Stimulated activated CD8-positive, alpha-beta memory T cell treated with anti-CD3 and anti-CD28 coated beads, Interleukin-15, amount 100 ng/mL, for 48 hours (primary cell): Measurements from ENCODE around the gene KCNIP1.

Source experiments
- DNase-seq, 2 donors: peaks; one replicate each; pipeline ENCODE4 v3.0.0-alpha.2; 2020; ENCODE audit warnings: low read depth in 2 of 2

KCNIP1 gene

DNA sequence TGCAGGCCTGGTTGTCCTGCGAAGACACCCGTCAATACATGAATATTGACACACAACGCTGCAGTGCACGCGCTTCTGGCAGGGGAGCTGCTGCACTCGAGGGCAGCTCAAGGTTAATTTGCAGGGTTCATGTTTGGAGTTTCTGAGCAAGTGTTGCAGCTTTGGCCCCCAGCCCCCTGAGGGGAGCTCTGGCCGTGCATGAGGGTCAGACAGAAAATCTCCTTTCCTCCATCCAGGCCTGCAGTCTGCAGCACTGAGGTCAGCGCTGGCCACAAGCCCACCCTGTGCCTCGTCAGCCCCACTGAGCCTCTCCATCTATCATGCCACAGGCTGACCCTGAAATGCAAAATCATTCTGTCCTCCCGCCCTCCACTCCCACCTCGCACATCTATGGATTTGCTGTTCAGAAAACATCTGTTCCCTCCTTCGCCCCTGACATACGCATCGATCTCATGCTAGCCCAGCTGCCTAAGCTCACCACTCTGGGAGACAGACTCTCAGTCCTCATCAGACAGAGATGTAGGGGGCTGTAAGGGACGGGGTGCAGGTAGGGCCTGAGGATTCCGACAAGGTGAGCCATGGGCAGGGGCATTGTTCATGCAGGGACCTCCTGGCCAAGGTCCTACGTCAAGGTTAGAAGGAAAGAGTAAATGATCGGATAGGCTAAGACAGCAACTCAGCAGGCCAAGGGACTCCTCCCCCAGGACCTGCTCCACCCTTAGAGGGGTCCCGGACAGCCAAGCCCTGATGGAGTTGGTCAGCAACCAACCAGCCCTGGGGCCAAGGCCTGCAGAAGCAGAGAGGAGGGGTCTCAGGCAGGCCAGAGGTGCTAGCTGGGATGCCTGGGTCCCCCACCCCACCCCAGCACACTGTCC, 125.1 kb downstream of the KCNIP1 start:
- DNase-seq = no peak

DNA sequence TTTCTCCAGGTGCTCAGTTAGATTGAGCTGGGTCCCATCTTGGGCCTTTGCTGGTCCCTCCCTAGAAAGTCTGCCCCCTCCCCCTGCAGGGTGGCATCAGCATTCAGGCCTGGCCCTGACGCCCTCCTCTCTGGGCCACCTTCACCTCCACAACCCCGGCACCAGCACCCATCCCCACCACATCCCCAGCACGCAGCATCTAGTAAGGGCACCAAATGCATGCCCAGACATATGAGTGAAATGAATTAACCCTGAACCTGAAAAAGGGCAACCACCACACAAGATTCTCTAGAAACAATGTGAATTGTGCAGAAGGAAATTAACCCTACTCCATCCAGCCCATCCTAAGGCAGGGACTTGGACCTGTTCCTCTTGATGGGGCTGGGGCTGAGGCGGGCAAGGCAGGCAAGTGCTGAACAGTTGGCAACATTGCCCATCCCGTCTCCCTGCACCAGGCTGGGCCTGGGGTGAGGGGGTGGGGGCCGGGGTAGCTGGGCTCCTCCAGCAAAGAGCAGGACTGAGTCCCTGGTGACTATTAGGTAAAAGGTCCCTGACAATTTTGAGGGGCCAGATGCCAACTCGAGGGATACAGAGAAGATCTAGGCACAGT, 125.9 kb downstream of the KCNIP1 start:
- DNase-seq = no peak

DNA sequence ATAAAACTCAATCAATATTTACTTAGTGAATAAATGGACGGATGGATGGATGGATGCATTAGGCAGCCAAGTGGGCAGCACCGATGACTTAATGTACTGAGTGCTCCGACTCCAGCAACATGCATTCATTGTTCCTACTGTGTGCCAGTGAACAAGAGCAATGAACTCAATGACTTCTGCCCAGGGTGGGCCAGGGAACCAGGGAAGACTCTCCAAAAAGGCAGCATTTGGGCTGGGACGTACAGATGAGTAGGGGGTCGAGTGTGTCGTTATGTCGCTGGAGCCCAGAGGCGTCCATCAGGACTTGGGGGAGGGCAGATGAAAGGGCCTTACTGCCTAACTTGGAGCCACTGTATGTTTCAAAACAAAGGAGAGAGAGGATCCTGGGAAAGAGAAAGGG, 126.4 kb downstream of the KCNIP1 start:
- DNase-seq = no peak

DNA sequence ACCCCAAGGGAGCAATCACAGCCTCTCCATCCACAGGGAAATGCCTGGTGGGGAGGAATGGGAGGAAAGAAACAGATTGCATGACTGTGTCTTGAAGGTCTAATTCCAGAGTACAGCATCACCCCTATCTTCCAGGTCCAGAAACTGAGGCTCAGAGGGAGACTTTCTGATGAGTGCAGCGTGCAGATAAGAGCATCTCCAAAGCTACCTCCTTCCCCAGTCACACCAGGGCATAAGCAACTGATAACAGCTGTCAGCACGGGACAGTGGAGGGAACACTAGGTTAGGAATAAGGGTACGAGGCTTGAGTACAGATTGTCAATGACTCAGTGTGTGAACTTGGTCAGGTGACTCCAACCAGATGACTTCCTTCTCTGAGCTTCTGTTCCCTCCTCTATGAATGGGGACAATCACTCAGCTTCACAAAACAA, 126.9 kb downstream of the KCNIP1 start:
- DNase-seq = no peak

DNA sequence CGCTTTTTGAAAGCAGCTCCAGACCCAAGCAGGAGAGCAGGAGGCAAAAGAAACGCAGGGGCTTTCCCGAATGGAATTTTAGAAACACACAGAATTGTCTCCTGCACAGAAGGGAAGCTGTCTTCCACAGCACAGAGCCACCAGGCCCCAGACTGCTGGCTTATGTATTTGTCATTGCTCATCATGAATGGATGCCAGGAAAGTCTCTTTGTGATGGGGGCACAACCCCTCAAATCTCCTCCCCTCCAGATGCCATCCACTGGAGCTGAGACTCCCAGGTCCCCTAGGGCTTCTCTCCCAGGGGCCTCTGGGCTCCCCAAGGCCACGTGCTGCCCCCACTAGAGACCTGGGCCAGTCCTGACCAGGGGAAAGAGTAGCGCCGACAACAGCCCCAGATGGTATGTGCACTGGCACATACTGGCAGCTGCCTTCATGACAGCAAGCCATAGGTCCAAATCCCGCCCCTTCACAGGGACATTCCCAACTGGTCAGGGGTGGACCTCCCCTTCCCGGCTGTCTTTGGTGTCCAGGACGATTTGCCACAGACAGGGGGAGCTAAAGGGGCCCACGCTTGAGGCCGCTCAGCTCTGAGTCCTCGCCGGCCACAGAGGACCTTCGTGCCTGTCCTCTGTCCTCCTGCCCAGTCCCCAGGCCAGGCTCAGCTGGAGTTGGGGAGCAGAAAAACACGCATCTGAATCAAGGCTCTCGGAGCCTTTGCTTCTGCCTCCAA, 127.8 kb downstream of the KCNIP1 start:
- no peak for DNase-seq

DNA sequence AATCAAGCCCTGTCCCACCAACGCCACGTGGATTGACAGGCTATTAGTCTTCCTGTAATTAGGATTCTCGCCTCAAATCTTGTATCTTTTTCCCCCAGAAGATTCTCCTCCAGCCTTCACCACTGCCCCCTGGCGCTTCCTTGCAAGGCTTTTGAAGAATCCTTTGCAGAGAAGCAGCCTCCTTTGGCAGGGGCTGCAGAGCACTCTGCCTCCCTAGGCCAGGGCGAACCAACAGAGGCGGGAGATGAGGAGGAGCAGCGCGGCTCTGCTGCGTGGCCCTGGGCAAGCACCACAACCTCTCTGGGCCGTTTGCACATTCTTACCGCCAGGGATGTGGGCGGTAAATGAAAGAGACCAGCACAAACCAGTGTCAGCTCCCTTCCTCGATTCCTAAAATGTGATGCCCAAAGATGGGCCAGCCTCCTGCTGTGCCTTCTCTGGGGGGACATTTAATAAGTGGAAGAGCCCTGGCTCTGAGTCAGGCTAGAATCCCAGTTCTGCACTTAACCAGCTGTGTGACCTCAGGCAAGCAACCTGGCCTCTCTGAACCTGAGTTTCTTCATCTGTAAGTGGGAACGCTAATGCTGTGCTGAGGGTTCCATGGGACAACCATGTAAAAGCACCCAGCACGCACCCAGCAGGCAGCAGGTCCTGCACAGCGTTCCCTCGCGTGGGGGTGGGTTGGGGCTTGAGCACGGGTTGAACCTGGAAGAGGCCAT, 128.6 kb downstream of the KCNIP1 start:
- DNase-seq = no peak

DNA sequence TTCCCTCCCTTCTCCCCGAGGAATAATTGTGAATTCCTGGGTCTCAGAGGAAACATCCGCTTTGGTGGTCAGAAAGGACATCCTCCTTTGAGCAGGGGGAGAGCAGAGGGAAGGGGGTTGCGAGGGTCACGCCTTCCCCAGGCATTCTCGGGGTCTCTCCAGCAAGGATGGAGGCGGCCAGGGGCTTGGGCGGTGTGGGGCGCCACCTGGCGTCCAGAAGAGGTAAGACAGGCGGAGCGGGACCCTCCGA, 129.1 kb downstream of the KCNIP1 start:
- peak in 1 of 2 donors; percentile 31 for DNase-seq

DNA sequence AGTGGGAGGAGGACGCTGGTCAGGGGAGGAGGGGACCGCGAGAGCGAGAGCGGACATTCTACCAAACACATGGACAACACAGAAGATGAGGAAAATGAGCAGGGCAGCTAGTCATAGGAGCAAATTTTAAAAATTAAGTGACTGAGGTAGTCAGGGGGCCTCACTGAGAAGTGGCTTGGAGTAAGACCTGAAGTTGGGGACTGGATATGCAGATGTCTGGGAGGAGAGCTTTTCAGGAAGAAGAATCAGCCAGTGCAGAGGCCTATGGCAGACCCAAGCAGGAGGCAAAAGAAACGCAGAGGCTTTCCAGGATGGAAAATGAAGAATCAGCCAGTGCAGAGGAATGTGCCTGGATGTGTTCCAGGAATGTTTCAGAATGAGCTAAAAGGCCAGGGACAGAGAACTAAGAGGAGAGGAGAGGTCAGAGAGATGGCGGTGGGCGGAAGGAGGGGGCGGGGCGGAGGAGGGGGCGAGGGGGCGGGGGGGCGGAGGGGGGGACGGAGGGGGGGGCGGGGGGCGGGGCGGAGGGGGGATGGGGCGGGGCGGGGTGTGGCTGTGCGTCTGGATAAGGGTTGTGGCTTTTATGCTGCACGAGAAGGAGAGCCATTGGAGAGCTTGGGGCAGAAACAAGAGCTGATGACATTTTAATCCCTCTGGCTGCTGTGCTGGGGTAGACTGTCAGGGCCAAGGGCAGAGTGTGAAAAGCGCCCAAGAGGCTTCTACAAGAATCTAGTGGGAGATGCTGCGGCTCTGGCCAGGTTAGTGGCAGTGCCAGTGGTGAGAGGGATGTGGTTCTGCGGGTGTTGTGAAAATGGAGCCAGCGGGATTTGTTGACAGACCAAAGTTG, 129.6 kb downstream of the KCNIP1 start:
- DNase-seq = no peak

DNA sequence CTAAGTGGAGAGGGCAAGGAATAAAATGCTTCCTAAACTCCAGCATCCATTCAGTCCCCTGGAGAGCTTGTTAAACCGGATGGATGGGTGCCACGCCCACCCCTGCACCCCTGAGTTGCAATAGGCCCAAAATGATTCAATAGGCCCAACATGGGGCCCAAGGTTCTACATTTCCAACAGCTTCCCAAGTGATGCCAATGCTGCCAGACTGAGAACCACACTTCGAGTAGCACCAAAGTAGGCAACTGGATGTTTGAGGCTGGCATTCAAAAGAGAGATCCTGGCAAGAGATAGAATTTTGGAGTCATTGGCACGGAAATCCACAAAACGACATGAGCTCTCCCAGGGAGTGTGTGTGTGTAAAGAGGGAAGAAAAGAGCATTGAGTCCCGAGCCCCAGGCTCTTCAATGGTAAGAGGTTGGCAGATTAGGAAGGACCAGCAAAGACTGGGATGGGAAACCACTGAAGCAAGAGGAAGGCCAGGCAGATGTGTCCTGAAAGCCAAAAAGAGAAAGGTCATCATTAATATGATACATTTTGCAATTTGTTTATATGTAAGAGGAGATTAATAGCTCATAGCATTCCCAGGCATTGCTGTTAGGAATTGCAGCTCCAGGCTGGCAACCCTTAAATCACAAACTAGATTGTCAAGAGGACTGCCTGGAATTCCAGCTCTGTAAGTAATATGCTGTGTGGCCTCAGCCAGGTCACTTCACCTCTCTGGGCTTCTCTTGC, 130.6 kb downstream of the KCNIP1 start:
- DNase-seq = no peak

DNA sequence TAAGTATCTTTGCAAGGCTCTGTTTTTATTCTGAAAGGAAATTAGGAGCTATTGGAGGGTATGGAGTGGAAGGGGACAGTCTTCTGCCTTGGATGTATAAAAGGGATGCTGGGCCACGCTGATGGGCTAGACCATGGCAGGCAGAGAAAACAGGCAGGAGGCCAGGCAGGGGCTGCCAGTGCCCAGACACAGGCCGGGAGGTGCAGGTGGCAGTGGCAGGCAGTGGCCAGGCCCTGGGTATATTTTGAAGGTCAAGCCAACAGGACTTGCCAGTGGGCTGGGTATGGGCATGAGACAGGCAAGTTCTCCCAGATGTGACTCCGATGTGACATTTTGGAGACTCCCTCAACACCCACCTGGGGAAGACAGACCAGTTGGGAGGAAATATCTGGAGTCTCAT, 131.9 kb downstream of the KCNIP1 start:
- no peak for DNase-seq

DNA sequence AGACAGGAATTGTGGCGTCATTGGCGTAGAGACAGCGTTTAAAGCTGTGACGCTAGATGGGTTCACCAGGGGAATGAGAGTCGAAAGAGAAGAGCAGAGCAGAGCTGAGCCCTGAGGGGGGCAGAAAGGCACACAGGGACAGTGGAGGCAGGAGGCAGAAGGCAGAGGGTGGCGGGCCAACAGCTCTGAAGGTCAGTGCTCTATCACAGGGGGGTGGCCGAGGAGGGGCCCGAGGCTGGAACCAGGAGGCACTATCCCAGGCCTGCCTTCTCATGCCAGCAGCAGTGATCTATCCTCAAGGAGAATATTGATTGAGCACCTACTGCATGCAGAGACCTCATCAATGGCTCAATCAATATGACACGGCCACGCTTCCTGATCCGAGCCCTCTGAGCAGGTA, 132.4 kb downstream of the KCNIP1 start:
- no peak for DNase-seq

DNA sequence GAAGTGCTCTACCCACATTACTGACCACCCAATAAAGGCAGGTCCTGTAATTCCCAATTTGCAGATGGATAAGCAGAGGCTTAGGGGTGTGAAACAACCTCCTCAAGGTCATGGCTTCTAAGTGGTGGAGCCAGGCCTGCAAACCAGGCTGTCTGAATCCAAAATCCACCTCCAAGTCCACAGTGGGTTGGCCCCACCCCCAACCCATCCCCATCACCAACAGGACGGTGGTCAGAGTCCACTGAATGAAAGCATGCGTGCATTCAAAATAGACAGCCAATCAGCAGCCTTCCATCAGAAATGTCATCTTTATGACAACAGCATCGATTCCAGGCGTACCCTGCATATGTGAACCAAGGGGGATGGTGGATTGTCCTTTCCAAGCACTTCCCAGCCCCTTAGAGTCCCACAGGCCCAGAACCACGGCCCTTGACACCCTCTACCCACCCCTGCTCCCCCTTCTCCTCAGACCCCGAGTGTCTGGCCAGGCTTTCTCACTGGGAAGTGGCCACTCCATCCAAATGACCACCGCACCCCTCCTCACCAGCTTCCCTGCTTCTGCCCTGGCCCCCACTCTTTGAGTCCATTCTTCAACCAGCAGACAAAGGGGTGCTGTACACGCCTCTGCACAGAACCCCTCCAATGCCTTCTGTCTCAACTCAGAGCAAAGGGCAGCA, 133.1 kb downstream of the KCNIP1 start:
- no peak for DNase-seq

DNA sequence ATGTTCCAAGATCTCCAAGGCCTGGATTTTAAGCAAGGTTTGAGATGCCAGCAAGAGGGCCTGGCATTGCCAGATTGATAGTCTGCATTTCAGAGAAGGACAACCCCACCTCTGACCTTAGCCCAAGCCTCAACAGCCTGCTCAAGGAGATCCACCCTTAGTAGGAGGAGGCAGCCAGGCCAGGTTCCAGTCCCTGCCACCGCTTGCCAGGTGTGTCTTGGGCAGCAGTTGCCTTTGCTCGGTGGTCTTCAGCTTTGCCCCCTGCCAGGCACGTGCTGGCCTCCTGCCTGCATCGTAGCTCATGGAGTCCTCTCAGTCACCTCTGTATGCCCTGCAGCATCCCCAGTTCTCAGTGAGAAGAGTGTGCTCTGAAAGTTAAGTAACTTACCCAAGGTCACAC, 134.2 kb downstream of the KCNIP1 start:
- no peak for DNase-seq

DNA sequence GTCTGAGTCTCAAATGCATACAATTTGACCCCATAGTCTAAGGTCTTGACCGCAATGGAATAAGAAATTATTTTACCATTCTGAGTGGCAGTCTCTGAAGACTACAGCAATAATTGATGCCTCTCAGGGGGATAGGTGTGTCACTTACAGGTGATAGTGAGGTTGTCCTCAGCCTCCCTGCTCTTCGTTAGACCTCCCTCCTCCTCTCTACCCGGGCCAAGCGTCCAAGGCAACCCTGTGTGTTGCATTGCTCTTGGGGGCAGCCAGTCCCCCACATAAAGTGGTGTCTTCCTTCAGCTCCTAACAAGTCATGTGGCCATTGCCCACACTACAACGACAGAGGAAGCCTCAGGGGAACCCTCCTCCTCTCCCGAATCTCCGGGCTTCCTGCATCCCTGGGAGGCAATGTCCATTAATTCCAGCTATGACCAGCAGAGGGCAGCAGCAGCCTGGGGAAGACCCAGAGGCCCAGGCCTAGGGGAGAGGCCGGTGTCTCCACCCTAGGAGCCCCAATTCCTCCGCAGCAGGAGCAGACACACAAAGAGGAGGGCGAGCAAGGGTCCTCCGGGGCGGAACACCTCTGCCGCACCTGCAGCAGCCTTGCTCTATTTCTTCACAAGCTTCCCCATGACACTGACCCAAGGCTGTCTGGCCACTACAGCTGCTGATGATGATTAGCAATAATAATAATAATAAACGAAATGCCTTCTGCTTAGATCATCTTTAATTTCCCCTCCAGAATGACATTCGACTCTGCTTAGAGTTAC, 134.8 kb downstream of the KCNIP1 start:
- DNase-seq = peak; percentile 34 to 52

DNA sequence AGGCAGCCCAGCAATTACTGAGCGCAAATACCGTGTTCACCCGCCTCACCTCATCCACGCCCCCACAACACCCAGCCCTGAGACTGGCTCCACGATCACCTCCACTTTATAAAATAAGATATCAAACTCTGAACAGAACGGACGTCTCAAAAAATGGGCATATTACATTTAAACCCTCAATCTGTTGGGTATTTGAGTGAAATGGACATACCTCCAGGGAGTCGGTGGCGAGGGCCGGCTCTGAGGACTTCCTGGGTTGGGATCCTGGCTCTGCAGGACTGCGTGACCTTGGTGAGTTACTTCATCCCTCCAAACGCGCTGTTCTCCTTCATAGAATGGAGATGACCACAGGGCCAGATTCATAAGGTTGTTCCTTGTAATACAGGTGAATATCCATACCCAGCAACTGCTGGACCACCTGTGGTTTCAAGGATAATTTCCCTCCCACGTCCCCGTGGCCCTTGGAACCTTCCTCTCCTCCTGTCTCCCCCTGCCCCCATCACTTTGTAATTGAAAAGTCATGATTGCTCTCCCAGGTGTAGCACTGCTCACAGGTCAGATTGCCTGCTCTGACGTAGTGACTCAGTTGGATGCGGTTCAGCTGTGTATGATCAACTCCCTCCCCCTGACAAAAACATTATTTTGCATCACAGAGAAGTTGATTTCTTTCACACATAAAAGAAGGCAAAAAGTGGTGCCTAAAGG, 135.6 kb downstream of the KCNIP1 start:
- DNase-seq = no peak

DNA sequence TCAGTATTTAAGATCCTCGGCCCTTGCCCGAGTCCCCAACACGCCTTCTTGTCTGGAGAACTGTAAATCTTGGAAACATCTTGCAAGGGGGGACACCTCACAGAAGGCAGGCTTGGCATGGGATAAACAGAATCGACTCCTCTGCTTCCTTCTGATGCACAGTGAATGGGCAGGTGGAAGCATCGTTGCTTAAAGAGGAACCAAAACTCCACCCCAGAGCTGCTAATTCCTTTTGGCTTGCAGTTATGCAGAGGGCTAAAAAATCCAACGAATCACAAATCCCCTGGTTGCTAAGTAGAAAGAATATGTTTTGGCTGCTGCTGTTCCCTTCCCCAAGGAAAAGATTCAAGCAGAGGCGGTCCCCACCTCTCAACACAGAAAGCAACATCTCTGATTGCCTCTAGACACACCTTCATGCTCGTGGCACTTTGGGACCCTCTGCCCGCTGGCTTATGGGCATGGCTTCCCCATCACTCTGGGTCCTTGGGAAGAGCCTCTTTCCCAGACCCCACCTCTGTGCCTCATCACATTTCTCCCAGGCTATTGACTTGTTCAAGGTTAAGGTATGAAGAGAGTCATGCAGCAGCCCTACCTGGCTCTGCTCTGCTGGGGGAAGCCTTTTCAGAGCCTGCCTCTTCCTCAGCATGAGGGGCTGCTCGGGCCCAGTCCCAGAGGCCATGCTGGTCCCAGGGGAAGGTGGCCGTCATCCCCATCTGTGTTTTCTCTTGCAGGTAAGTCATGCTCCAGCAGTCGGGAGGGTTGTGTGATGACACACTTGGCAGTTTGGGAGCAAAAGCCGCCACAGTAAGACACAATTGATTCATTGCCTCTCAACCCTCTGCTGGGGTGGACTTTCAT, 137.1 kb downstream of the KCNIP1 start:
- DNase-seq = no peak

DNA sequence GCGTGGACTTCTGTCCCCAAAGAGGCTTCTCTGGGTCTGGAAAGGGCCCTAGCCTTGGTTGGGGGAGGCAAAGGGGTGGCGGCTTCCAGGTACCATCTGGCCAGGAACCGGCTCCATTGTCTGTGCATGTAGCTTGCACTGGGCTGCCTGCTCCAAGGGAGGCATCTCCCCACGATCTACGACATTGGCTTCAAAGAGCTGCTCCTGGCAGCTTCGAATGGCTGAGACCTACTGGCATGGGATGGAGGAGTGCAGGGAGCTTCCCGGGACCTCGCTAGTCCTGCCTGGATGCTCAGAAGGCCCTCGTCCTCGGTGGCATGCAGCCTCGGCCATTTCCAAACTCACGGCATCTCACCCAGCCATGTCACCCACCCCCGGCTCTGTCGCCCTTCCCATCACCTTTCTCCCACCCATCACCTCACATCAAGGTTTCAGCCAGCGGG, 137.8 kb downstream of the KCNIP1 start:
- DNase-seq = no peak
